ENCODE results near the gene GTF2H3. TPM values are rescaled to one million over a fixed set of nuclear protein-coding genes. Genes with fewer than 3 reads are reported as not detected.

The GTF2H3 gene
- total and polyA plus RNA-seq, 10 donors: 6.4 to 23.1 (median 19.7) TPM

DNA sequence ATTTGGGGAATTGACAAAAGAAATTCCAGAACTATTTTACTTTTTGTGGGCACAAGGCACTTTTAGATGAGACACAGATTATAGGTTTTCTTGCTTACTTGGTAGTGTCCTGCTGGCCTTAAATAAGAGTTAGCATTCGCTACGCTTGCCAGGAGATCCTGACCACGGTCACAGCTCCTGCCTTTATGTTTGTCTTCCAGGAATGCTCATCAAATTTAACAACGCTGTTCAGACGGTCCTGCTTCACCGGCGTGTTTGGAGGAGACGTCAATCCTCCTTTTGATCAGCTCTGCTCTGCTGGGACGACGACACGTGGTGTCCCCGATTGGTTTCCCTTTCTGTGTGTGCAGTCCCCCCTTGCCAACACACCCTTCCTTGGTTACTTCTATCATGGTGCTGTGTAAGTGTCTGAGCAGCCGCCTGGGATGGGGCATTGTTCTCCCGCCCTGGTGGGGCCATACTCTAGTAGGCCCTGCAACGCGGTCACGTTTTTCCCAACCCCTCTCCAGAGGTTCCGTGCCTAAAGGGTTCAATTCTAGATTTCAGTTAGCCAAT lies 53.1 kb downstream of the GTF2H3 start:
- H3K27ac ChIP-seq: no peak overlapping the region
- H3K4me1 ChIP-seq: peaks cover 0 to 4% (median 0%) of the 10 kb centered on the region in 6 donors
- DNase-seq: no peak
- H3K36me3 ChIP-seq: peaks cover 0 to 74% (median 13%) of the 10 kb centered on the region in 6 donors
- intact Hi-C loops (cut with DNase I; ENCODE audit: low total_unique reads): no loop called here
- TF ChIP-seq POLR2A (IDR thresholded peaks at IDR 0.05): no peak
- TF ChIP-seq, protein P1, sequence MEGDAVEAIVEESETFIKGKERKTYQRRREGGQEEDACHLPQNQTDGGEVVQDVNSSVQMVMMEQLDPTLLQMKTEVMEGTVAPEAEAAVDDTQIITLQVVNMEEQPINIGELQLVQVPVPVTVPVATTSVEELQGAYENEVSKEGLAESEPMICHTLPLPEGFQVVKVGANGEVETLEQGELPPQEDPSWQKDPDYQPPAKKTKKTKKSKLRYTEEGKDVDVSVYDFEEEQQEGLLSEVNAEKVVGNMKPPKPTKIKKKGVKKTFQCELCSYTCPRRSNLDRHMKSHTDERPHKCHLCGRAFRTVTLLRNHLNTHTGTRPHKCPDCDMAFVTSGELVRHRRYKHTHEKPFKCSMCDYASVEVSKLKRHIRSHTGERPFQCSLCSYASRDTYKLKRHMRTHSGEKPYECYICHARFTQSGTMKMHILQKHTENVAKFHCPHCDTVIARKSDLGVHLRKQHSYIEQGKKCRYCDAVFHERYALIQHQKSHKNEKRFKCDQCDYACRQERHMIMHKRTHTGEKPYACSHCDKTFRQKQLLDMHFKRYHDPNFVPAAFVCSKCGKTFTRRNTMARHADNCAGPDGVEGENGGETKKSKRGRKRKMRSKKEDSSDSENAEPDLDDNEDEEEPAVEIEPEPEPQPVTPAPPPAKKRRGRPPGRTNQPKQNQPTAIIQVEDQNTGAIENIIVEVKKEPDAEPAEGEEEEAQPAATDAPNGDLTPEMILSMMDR (IDR thresholded peaks at IDR 0.05 in 8 of 11, conservative IDR thresholded peaks at IDR 0.05 in 3 of 11): no peak
- no peak for TF ChIP-seq POLR2AphosphoS5 (IDR thresholded peaks at IDR 0.05)
- WGBS, 5 donors: 95 to 98% (median 96%) methylated on average over 18 of the region's 18 CpGs
- H3K9me3 ChIP-seq: no peaks in the 10 kb centered on the region
- no peaks in the 10 kb centered on the region for H3K27me3 ChIP-seq (replicated peaks in 1 of 7)
- H3K4me3 ChIP-seq: no peak overlapping the region

DNA sequence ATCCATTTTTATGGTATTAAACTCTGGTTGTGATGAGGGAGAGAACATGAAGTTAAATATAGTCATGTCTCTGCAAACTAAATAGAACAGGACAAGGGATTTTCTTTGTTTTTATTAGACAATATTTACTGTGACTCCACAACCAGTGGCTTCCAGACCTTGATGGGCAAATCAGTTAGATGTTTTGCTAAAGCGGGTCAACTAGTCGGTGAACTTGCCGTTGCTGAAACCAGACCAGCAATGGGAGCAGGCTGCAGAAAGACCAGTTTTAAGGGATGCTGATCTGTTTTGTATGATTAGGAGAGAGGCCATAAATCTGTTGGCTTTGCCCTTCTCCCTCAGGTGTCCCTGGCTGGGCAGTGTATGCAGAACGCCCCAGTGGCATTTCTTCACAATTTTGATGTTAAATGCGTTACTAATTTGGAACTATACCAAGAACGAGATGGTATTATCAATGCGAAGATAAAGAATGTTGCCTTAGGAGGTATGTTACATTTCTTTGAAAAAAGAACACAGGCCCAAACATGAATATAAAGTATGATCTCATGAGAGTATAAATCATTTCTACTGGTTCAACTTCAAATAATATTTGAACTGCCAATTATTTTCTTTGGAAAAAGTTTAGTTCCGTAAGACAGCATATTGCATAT lies 56.7 kb downstream of the GTF2H3 start:
- intact Hi-C loops (cut with DNase I; ENCODE audit: low total_unique reads): no loop called here
- no peaks in the 10 kb centered on the region for H3K27me3 ChIP-seq (replicated peaks in 1 of 7)
- no peak overlapping the region for H3K4me3 ChIP-seq
- H3K36me3 ChIP-seq: peaks cover 0 to 87% (median 18%) of the 10 kb centered on the region in 6 donors
- WGBS, 5 donors: 94 to 97% (median 95%) methylated on average over 8 of the region's 8 CpGs
- DNase-seq: no peak
- TF ChIP-seq POLR2AphosphoS5 (IDR thresholded peaks at IDR 0.05) (no peak), POLR2A (IDR thresholded peaks at IDR 0.05) (no peak)
- TF ChIP-seq, protein P1 (IDR thresholded peaks at IDR 0.05 in 8 of 11, conservative IDR thresholded peaks at IDR 0.05 in 3 of 11): no peak
- H3K9me3 ChIP-seq: no peaks in the 10 kb centered on the region
- no peaks in the 10 kb centered on the region for H3K4me1 ChIP-seq
- H3K27ac ChIP-seq: no peak overlapping the region

DNA sequence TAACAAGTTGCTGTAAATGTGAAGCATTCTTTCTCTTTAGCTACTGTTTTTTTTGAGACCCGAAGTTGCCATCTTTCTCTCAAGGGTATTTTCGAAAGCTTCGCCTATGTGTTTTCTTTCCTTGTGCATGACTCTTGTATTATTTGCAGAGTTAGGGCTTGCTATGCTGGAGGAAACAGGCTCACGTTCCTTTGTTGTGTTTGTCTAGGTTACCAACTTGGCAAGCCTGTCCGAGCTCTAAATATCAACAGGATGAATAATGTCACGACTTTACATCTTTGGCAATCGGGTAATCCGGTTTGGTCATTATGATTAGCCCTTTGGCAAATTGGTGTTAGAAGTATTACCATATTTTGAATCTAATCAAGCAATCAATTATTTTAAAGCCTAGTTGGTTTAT lies 62.6 kb downstream of the GTF2H3 start:
- 88 to 96% (median 90%) methylated on average over 8 of the region's 8 CpGs for WGBS, 5 donors
- H3K27me3 ChIP-seq (replicated peaks in 1 of 7): no peaks in the 10 kb centered on the region
- no peak overlapping the region for H3K27ac ChIP-seq
- no peak for DNase-seq
- H3K9me3 ChIP-seq: no peaks in the 10 kb centered on the region
- H3K4me1 ChIP-seq: no peaks in the 10 kb centered on the region
- TF ChIP-seq POLR2AphosphoS5 (IDR thresholded peaks at IDR 0.05) (no peak), POLR2A (IDR thresholded peaks at IDR 0.05) (no peak)
- TF ChIP-seq, protein P1 (IDR thresholded peaks at IDR 0.05 in 8 of 11, conservative IDR thresholded peaks at IDR 0.05 in 3 of 11): no peak
- H3K4me3 ChIP-seq: no peak overlapping the region
- intact Hi-C loops (cut with DNase I; ENCODE audit: low total_unique reads): no loop called here
- peaks cover 0 to 94% (median 39%) of the 10 kb centered on the region in 6 donors for H3K36me3 ChIP-seq

DNA sequence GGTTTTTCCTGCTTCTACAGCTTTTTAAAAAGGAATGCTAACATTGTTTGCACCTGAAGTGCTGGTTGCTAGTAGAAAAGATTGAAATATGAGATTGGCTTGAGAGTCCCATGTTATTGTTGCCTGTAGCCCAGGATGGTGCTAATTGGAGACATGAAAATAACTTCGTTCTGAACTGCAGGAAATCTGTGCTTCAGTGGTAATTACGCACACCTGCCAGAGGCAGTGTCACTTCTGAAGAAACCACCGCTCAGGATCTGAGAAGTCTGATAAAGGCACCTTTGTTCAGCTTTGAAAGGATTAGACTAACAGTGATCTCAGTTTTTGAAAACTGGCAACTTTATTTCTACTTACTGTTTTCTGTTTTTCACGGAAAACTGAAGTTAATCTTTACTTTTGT lies 63.0 kb downstream of the GTF2H3 start:
- H3K36me3 ChIP-seq: peaks cover 0 to 94% (median 39%) of the 10 kb centered on the region in 6 donors
- intact Hi-C loops (cut with DNase I; ENCODE audit: low total_unique reads): no loop called here
- DNase-seq: no peak
- TF ChIP-seq POLR2A (IDR thresholded peaks at IDR 0.05) (no peak), POLR2AphosphoS5 (IDR thresholded peaks at IDR 0.05) (no peak)
- TF ChIP-seq, protein P1 (IDR thresholded peaks at IDR 0.05 in 8 of 11, conservative IDR thresholded peaks at IDR 0.05 in 3 of 11): no peak
- 79 to 90% (median 87%) methylated on average over 4 of the region's 4 CpGs for WGBS, 5 donors
- H3K9me3 ChIP-seq: no peaks in the 10 kb centered on the region
- no peak overlapping the region for H3K27ac ChIP-seq
- H3K4me3 ChIP-seq: no peak overlapping the region
- H3K4me1 ChIP-seq: no peaks in the 10 kb centered on the region
- H3K27me3 ChIP-seq (replicated peaks in 1 of 7): no peaks in the 10 kb centered on the region

Measured in spleen (tissue), 11 donors.